ENCODE measurements around the gene MEGF11. TPM values are rescaled to one million over a fixed set of nuclear protein-coding genes. Genes with fewer than 3 reads are reported as not detected.

MEGF11 gene
- total RNA-seq, 2 experiments from 2014 or later: not detected

DNA sequence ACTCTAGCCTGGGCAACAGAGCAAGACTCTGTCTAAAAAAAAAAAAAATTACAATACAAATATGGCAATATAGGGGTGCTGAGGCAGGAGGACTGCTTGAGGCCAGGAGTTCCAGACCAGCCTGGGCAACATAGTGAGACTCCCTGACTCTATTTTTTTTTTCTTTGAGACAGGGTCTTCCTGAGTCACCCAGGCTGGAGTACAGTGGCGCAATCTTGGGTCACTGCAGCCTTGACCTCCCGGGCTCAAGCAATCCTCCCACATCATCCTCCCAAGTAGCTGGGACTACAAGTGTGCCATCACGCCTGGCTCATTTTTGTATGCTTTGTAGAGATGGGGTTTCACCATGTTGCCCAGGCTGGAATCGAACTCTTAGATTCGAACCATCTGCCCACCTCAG is 401.6 kb downstream of the MEGF11 start:
- ChIA-PET CTCF (interaction anchor here (0.6 to 3.0 kb wide), 6 partner anchors 10 to 192 kb away, joined by 3 to 12 read pairs (median 4); partner anchors contain the start of gene RAB11A), POLR2A (interaction anchor here (1.5 kb wide), 1 partner anchor 61 kb away, joined by 3 read pairs; no protein-coding TSS in a partner anchor)
- no peak overlapping the region for H3K4me3 Mint-ChIP-seq
- no peaks in the 10 kb centered on the region for H3K9me3 Mint-ChIP-seq (ENCODE audit: insufficient read depth)
- no peaks in the 10 kb centered on the region for H3K36me3 Mint-ChIP-seq (ENCODE audit: low read depth)
- peaks cover 2% of the 10 kb centered on the region for H3K27me3 Mint-ChIP-seq (ENCODE audit: low read depth)
- ATAC-seq: no peak
- H3K4me1 Mint-ChIP-seq (ENCODE audit: low read depth): peaks cover 3% of the 10 kb centered on the region
- no peak for DNase-seq
- H3K27ac Mint-ChIP-seq: no peak overlapping the region

GRCh38 chr15:65847989-65848388 is 405.6 kb downstream of the MEGF11 start:
- Mint-ChIP-seq H3K4me1 (ENCODE audit: low read depth) (no peaks in the 10 kb centered on the region), H3K9me3 (ENCODE audit: insufficient read depth) (no peaks in the 10 kb centered on the region), H3K36me3 (ENCODE audit: low read depth) (no peaks in the 10 kb centered on the region), H3K4me3 (no peak overlapping the region), H3K27me3 (ENCODE audit: low read depth) (peaks cover 9% of the 10 kb centered on the region), H3K27ac (no peak overlapping the region)
- POLR2A ChIA-PET: no interaction called here
- CTCF ChIA-PET: interaction anchor here (1.2 kb wide), 1 partner anchor 9 kb away, joined by 4 read pairs; no protein-coding TSS in a partner anchor
- ATAC-seq (no peak), DNase-seq (no peak)

- POLR2A ChIA-PET: interaction anchor here (1.3 kb wide), 1 partner anchor 24 kb away, joined by 6 read pairs; the partner anchor contains the start of gene RAB11A
- DNase-seq (no peak), ATAC-seq (no peak)
- Mint-ChIP-seq H3K27ac (no peak overlapping the region), H3K27me3 (ENCODE audit: low read depth) (peaks cover 9% of the 10 kb centered on the region), H3K9me3 (ENCODE audit: insufficient read depth) (no peaks in the 10 kb centered on the region), H3K36me3 (ENCODE audit: low read depth) (no peaks in the 10 kb centered on the region), H3K4me1 (ENCODE audit: low read depth) (no peaks in the 10 kb centered on the region), H3K4me3 (no peak overlapping the region)
- CTCF ChIA-PET: interaction anchor here (1.0 to 1.7 kb wide), 5 partner anchors 8 to 235 kb away, joined by 3 to 7 read pairs (median 4); partner anchors contain the start of gene INTS14
Measured at GRCh38 chr15:65845826-65846519, 407.6 kb downstream of the MEGF11 start.

Small RNA genes lying within 50 kb of the gene (microRNA-seq; reads per million reads assigned to microRNA genes)
- gene MIR4311: not detected

Other genes starting within 250 kb of the MEGF11 start
- 10 to 100 TPM; 23.6 to 24.3 TPM for gene DIS3L, start 39.8 kb upstream of the MEGF11 start, total RNA-seq
- gene TIPIN, start 102.9 kb upstream of the MEGF11 start, total RNA-seq: 10 to 100 TPM; 36.4 to 42.7 TPM
- 100 to 1,000 TPM; 108 to 118 TPM for gene MAP2K1, start 133.2 kb upstream of the MEGF11 start, total RNA-seq
- 10 to 100 TPM; 25.0 to 25.7 TPM for gene SNAPC5, start 244.0 kb upstream of the MEGF11 start, total RNA-seq

Data from activated CD8-positive, alpha-beta T cell treated with anti-CD3 and anti-CD28 coated beads, Interleukin-2, amount 10 ng/mL, durations not matched to agents 7 days and 5 days (primary cell).